ENCODE measurements around the gene FANCD2. TPM values are rescaled to one million over a fixed set of nuclear protein-coding genes. Genes with fewer than 3 reads are reported as not detected.

Gene FANCD2
- polyA plus RNA-seq, 2 of the 4 experiments (the other 2 are of a cell fraction) = 25.1 to 44.3 TPM

- no peaks in the 10 kb centered on the region for H3K9me3 ChIP-seq
- 0 out of 3 replicates have a peak, but pooled peaks have one; percentile 7 for TF ChIP-seq SMC3 (IDR thresholded peaks at IDR 0.05)
- TF ChIP-seq ZC3H11A (IDR thresholded peaks at IDR 0.05) = no peak
- TF ChIP-seq ELK1 (IDR thresholded peaks at IDR 0.05; ENCODE audit: low read depth, low read length) = no peak
- TF ChIP-seq, protein P1, sequence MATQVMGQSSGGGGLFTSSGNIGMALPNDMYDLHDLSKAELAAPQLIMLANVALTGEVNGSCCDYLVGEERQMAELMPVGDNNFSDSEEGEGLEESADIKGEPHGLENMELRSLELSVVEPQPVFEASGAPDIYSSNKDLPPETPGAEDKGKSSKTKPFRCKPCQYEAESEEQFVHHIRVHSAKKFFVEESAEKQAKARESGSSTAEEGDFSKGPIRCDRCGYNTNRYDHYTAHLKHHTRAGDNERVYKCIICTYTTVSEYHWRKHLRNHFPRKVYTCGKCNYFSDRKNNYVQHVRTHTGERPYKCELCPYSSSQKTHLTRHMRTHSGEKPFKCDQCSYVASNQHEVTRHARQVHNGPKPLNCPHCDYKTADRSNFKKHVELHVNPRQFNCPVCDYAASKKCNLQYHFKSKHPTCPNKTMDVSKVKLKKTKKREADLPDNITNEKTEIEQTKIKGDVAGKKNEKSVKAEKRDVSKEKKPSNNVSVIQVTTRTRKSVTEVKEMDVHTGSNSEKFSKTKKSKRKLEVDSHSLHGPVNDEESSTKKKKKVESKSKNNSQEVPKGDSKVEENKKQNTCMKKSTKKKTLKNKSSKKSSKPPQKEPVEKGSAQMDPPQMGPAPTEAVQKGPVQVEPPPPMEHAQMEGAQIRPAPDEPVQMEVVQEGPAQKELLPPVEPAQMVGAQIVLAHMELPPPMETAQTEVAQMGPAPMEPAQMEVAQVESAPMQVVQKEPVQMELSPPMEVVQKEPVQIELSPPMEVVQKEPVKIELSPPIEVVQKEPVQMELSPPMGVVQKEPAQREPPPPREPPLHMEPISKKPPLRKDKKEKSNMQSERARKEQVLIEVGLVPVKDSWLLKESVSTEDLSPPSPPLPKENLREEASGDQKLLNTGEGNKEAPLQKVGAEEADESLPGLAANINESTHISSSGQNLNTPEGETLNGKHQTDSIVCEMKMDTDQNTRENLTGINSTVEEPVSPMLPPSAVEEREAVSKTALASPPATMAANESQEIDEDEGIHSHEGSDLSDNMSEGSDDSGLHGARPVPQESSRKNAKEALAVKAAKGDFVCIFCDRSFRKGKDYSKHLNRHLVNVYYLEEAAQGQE (IDR thresholded peaks at IDR 0.05) = no peak
- TF ChIP-seq RAD21 (conservative IDR thresholded peaks at IDR 0.05 in 1 of 2, IDR thresholded peaks at IDR 0.05 in 1 of 2) = no peak
- no peak for TF ChIP-seq FOSB (CRISPR knock-in tag; IDR thresholded peaks at IDR 0.05)
- no peak for TF ChIP-seq RNF2 (IDR thresholded peaks at IDR 0.05; ENCODE audit: borderline replicate concordance, low read depth)
- no peak for TF ChIP-seq EHF (CRISPR knock-in tag; IDR thresholded peaks at IDR 0.05)
- TF ChIP-seq CHD2 (IDR thresholded peaks at IDR 0.05; ENCODE audit: low read length, partially characterized antibody) = no peak
- peak; percentile 65 for TF ChIP-seq PHF8 (IDR thresholded peaks at IDR 0.05; ENCODE audit: borderline replicate concordance, low read depth)
- TF ChIP-seq, protein P2, sequence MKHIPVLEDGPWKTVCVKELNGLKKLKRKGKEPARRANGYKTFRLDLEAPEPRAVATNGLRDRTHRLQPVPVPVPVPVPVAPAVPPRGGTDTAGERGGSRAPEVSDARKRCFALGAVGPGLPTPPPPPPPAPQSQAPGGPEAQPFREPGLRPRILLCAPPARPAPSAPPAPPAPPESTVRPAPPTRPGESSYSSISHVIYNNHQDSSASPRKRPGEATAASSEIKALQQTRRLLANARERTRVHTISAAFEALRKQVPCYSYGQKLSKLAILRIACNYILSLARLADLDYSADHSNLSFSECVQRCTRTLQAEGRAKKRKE (CRISPR knock-in tag; IDR thresholded peaks at IDR 0.05; ENCODE audit: low read depth) = no peak
- TF ChIP-seq CHD4 (IDR thresholded peaks at IDR 0.05; ENCODE audit: borderline replicate concordance) = no peak
- TF ChIP-seq FOSL2 (IDR thresholded peaks at IDR 0.05) = no peak
- TF ChIP-seq FOSL2 (CRISPR knock-in tag; IDR thresholded peaks at IDR 0.05) = no peak
- no peak for TF ChIP-seq HOXB5 (CRISPR knock-in tag; IDR thresholded peaks at IDR 0.05)
- TF ChIP-seq KDM1A (IDR thresholded peaks at IDR 0.05; ENCODE audit: low read depth) = no peak
- TF ChIP-seq EHMT2 (IDR thresholded peaks at IDR 0.05; ENCODE audit: low read depth) = no peak
- no peak for TF ChIP-seq HMGXB4 (CRISPR knock-in tag; IDR thresholded peaks at IDR 0.05; ENCODE audit: borderline replicate concordance)
- no peak for TF ChIP-seq BHLHE40 (IDR thresholded peaks at IDR 0.05; ENCODE audit: low read depth, low read length)
- TF ChIP-seq JUN (IDR thresholded peaks at IDR 0.05) = peak; percentile 77 to 87; a peak in 4 of 5 replicates
- no peak for TF ChIP-seq NFE2L2 (conservative IDR thresholded peaks at IDR 0.05; ENCODE audit: low read length)
- TF ChIP-seq, protein P3, sequence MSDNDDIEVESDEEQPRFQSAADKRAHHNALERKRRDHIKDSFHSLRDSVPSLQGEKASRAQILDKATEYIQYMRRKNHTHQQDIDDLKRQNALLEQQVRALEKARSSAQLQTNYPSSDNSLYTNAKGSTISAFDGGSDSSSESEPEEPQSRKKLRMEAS (IDR thresholded peaks at IDR 0.05) = peak; percentile 96
- no peak for TF ChIP-seq ZSCAN20 (CRISPR knock-in tag; IDR thresholded peaks at IDR 0.05)
- TF ChIP-seq RCOR1 (IDR thresholded peaks at IDR 0.05; ENCODE audit: low read depth, low read length) = no peak
- no peak for TF ChIP-seq MAZ (IDR thresholded peaks at IDR 0.05; ENCODE audit: borderline replicate concordance, low read depth, low read length)
- no peak for TF ChIP-seq HOXB13 (CRISPR knock-in tag; IDR thresholded peaks at IDR 0.05; ENCODE audit: low read depth)
- TF ChIP-seq, protein P4, sequence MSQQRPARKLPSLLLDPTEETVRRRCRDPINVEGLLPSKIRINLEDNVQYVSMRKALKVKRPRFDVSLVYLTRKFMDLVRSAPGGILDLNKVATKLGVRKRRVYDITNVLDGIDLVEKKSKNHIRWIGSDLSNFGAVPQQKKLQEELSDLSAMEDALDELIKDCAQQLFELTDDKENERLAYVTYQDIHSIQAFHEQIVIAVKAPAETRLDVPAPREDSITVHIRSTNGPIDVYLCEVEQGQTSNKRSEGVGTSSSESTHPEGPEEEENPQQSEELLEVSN (IDR thresholded peaks at IDR 0.05; ENCODE audit: borderline replicate concordance, low read depth) = peak; percentile 89
- TF ChIP-seq, protein P5, sequence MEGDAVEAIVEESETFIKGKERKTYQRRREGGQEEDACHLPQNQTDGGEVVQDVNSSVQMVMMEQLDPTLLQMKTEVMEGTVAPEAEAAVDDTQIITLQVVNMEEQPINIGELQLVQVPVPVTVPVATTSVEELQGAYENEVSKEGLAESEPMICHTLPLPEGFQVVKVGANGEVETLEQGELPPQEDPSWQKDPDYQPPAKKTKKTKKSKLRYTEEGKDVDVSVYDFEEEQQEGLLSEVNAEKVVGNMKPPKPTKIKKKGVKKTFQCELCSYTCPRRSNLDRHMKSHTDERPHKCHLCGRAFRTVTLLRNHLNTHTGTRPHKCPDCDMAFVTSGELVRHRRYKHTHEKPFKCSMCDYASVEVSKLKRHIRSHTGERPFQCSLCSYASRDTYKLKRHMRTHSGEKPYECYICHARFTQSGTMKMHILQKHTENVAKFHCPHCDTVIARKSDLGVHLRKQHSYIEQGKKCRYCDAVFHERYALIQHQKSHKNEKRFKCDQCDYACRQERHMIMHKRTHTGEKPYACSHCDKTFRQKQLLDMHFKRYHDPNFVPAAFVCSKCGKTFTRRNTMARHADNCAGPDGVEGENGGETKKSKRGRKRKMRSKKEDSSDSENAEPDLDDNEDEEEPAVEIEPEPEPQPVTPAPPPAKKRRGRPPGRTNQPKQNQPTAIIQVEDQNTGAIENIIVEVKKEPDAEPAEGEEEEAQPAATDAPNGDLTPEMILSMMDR (IDR thresholded peaks at IDR 0.05) = no peak
- TF ChIP-seq RARB (CRISPR knock-in tag; IDR thresholded peaks at IDR 0.05) = no peak
These were observed 89.3 kb downstream of the FANCD2 start, which contains the start of gene BRK1 for GRCh38 chr3:10115326-10116137. TSS of gene BRK1 (plus strand) at chr3:10115675. CDS start at chr3:10115702, 27 bp downstream.

More at GRCh38 chr3:10115326-10116137, 89.3 kb downstream of the FANCD2 start, which contains the start of gene BRK1:
- Histone ChIP-seq H3K27ac (peak within 1 kb of the TSS; percentile 75 to 89), H3K4me1 (peaks cover 10% of the 10 kb centered on the region), H3K4me2 (peak within 1 kb of the TSS; percentile 86), H3K4me3 (peak within 1 kb of the TSS; percentile 83)
- CTCF ChIA-PET = interaction anchor here (0.6 to 1.4 kb wide), 3 partner anchors 56 to 171 kb away, joined by 3 to 4 read pairs (median 3); no protein-coding TSS in a partner anchor
- POLR2A ChIA-PET = interaction anchor here (0.6 kb wide), 3 partner anchors 79 to 101 kb away, joined by 3 to 7 read pairs (median 3); no protein-coding TSS in a partner anchor
- FAIRE-seq = peak; percentile 43
- ATAC-seq = peak; percentile 98 to 99
- peak; percentile 97 to 98 for DNase-seq (ENCODE audit: low read depth in 1 of 2, low spot score in 1 of 2)
- WGBS (ENCODE audit: missing lambda C conversion rate) = 1% methylated on average over 38 of the region's 54 CpGs
